Stimulated activated CD4-positive, alpha-beta T cell treated with anti-CD3 and anti-CD28 coated beads, Interleukin-4, amount 100 ng/mL, for 48 hours (primary cell): Measurements from ENCODE around the gene SMPD3.

ENCODE experiments used
- DNase-seq, 2 donors: peaks; one replicate each; pipeline ENCODE4 v3.0.0-alpha.2; 2020; ENCODE audit warnings: low read depth in 2 of 2

SMPD3 gene

DNA sequence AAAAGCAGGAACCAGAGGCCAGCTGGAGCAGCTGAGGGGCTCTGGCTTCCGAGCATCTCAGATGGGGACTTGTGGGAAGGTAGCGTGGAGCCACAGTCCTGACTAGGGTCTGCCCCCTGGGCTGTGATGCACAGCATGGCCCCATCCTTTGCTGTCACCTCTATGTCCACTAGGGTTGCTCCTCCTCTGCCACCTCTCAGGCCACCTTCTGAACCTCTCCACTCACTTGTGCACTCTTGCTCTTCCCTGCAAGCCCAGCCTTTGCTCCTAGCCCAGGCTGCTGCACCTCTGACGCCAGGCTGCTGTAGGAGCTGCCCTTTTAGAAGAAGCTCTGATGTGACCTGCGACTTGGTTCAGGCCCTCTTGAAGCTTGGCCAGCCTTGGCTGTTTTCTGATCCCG, 24.3 kb upstream of the SMPD3 start:
- DNase-seq: no peak

DNA sequence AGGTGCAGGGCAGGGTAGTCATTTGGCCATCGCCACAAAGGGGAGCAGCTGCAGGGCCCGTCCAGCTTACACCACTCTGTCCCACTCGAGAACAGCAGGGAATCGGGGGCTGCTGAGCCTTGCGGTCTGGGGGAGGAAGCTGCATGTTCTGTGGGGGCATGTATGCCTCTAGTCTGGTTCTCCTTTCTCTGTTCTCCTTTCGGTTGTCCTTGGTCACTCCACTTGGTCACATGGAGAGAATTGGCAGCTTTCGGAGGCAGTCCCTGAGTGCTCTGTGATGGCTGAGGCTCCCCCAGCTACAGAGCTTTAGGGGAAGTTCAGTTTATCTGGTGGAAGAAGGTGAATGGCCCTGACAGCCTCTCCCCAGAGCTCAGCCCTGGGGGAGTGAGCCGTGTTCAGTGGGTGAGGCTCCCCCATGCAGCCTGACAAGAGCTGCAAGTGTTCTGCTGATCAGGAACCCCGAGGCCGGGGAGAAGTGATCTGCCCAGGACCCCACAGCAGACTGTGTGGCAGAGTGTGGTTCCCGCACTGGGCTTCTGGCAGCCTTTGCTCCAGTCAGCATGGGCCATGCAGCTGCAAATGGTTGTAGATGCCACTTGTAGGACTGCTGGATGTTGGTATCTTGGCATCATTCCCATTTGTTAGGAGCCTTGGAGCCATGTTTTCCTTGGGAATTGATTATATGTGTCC, 22.3 kb upstream of the SMPD3 start:
- DNase-seq: peak in 1 of 2 donors; percentile 3

DNA sequence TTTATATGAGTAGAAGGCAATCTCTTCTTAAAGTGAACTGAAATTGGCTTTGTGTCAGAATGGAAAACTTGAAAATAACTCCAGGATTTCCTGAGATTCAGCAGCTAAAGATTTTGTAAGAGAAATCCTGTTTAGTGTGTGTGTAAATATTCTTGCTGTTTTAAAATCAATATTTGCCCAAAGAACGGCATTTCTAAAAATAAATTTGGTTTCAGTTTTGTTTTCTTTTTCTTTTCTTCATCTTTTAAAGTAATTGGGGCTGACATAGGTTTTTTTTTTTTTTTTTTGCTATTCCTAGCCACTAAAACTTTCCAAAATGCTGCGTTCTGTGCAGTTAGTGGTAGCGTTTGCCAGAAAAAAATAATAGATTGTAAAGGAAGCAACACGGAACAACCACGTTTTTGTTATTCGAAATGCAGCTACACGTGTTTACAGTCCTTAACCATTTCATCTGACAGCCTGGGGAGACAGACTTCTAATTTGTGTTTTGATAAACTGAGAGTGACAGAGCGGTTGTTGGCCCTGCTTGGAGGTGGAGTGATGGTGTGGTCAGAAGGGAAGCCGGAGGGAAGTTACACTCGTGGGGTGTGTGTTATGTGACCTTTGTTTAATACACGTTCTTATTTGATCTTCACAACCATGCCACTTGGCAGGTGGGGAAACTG, 21.6 kb upstream of the SMPD3 start:
- no peak for DNase-seq

DNA sequence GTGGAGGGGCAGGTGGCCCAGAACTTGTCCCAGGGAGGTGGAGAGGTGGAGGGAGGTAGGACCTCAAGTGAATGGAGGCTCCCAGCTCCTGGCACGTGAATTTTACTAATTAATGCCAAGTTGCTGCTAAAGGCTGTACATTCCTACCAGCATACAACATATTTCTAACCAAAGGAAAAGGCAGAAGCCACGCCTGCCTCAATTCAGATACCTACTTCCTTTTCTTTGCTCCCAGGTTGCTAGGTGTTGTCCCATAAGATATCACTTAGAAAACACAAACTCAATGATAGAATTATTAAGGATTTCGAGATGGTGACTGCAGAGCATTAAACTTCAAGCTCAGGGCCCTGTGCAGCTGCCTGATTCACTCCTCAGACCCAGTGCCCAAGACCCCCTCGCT, 20.5 kb upstream of the SMPD3 start:
- no peak for DNase-seq

DNA sequence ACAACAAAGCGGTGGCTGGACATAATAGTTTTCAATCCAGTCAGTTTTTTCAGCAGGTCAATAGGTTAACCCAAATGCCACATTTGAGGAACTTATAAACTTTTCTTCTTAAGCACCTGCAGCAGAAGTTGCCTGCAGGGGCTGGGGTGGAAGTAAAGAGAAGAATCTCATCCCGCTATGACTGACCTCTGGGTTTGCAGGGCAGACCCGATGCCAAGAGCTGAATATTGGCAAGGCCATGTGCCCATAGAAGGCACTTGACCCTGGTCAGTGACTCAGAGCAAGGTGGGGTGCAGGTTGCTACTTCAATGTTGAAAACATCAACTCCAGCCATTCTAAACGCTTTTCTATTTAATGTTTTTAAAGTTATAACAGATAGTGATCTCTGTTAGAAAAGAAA, 17.9 kb upstream of the SMPD3 start:
- no peak for DNase-seq

DNA sequence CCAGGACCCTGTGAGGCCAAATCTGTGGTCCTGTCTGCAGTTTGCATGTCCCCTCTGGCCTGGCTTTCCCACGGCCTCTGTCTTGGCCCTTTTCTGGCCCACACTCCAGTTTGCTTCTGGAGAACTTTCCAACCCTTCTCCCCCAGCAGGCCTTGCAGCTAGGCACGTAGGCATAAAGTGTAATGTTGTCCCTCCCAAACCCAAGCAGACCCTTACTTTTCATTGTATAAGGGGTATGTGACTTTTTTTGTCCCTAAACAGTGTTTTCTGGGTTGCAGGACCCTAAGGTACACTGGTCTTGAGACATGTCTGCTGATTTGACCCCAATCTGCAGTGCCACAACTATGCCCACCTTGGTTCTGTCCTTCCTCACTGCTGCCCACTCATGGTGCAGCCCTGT, 15.6 kb upstream of the SMPD3 start:
- DNase-seq: no peak

DNA sequence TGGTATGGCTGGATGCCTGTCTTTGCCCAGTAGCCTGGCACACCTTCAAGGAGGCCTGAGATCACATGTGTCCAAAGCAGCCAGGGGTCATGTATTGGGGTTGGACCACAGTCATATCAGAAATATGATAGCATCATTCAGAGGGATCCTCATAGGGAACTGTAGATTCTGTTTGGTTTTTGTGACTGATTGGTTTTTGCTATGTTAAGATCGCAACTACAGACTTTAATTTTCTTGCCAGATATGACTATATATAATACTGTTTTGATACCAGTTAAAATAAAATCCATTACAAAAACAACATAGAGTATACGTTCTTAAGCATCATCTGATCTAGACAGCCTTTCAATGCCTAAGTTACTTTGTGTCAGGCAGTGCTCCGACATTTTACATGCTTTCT, 11.8 kb upstream of the SMPD3 start:
- no peak for DNase-seq

DNA sequence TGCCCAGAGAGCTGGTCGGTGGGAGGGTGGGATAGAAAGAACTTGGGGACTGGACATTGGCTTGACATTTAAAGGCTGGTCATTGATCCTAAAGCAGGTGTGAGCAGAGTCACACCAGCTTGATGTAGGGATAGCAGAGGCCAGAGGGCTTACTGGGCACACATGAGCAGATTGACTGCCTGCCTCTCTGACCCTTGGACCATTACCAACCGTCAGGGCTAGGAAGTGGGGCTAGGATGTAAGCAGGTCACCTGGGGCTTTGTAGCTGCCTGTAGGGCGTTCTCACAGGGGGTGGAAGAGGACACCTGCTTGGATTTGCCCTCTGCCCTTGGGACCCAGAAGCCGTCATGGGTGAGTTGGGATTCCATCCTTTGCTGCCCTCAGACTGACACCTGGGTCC, 11.1 kb upstream of the SMPD3 start:
- no peak for DNase-seq

DNA sequence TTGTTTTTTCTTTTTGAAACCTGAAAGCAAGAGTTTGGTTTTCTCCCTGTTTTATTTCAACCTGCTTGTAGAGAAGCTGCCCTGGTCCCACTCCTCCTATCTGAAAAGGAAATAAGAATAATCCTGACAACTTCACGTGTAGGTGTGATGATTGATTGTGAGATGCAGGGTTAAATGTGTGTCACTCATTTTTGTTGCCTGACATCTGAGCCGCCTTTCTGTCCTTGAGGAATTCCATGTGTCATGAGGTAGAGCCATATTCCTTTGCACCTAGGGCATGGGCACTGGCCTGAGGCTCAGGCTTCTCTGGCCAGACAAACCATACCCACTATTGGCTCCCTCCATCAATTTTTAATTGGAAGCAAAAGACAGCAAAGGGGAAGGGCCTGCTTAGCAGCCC, 10.2 kb upstream of the SMPD3 start:
- DNase-seq: no peak

DNA sequence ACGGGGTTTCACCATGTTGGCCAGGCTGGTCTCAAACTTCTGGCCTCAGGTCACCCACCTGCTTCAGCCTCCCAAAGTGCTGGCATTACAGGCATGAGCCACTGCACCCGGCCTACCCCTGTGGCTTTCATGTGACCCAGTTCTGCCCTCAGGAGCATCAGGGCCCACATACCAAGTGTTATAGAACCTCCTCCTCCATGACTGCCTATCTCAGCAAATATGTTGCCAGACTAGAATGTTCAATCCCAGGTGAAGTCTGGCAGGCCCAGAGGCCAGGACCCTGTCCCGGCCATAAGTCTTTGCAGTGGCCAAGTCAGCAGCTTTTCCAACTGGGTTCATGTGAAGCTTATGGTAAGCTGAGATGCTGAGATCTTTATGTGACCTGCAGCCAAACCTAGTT, 9.8 kb upstream of the SMPD3 start:
- DNase-seq: no peak

DNA sequence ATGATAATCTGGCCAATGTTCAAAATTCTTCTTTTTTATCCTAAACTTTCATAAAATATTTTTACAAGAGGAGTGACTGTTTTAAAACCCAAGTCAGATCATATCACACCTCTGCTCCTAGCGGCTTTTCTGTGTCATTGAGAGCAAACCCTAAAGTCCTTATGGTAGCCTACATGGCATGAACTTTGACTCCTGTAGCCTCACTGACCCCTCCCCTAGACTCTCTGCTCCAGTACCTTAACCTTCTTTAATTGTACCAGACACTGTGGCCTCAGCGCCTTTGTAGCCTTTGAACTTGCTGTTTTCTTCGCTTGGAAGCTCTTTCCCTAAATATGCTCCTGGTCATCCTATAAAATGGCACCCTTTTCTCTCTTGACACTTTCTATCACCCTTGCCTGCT, 7.3 kb upstream of the SMPD3 start:
- no peak for DNase-seq

DNA sequence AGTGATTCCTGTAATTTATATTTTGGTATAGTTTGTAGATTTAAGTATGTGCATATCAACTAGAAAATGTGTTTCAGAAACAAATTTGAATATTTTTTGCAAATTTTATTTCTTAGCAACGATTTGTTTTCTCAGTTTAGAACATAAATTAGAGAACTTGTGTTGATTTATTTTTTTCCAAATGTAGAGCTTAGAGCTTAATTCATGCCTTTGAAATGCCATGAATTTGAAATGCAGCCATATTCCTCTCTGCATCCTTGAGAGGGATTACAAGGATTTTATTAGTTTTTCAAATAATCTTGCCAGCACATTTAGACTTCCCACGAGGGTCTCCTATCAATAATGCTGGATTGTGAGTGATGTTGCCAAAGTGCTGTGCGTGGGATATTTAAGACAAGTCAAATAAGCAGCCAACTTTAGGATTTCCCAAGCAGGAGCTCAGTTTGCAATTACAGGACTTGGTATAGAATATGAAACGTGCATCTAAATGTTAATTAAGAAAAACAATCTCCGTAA, 6.7 kb upstream of the SMPD3 start:
- no peak for DNase-seq

DNA sequence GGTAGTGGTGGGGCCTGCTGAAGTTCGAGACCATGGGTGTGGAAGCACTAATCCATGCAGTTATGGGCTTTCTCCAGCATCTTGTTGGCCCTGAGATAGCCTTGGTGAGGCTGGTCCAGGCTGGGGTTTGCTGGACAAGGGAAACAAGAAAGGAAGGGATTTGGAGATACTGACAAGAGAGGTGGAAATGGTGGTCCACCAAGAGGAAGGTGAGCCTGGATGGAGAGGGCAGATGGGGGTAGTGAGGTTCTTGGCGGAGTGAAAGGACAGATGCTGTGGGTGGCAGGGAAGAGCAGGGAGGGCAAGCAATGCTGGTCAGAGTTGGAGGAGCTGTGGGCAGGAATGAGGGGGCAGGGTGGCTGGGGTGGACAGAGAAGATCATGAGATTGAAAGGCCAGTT, 5.5 kb upstream of the SMPD3 start:
- DNase-seq: no peak

DNA sequence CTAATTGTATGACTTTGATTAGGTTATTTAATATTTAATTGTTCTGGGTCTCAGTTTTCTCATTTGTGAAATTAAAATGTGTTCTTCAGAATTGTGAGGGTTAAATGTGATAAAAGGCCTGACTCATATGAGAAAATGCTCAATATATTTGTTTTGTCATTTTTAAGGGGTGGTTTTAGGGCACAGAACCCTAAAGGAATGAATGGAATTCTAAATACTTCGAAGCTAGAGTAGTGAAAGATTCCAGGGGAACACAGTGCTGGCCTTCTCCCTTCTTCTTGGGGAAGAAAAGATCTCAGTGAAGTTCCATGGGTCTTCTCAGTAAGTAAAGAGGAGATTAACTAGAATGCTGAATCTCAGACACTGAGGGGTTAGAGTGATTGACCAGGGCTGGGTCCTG, 3.9 kb upstream of the SMPD3 start:
- DNase-seq: no peak

DNA sequence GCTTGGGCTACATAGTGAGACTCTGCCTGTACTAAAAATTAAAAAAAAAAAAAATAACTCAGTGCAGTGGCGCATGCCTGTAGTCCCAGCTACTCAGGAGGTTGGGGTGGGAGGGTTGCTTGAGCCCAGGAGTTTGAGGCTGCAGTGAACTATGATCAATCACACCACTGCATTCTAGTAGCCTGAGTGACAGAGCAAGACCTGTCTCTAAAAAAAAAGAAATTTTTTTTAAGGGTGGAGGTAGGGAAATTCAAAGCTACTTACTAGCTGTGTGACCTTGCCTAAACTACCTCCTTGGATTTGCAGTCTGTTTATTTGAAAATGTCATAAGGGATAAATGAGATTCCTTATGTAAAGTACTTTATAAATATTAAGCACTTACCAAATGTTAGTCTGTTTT, 3.4 kb upstream of the SMPD3 start:
- DNase-seq: no peak

DNA sequence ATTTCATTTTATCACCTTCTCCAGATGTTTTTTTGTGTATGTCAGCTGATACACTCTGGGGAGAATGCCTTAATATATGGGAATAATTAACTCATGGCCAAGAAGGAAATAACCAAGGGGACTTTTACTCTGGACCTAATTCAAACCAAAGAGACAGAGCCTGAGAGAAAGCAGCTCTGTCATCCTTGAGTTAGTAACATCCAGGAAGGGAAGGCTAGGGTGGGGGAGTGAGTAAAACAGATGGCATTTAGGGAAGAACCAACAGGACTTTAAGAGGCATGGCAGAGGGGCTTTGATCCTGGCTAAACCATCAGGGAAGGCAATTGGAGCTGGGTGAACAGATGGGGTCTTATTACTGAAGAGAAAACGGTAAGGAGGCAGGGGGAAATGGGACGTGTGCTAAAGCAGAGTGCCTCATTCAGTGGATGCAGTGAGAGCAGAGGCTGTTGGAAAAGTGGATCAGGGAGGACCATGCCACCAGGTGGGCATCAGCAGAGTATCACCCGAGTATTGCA, 2.5 kb upstream of the SMPD3 start:
- DNase-seq: no peak

DNA sequence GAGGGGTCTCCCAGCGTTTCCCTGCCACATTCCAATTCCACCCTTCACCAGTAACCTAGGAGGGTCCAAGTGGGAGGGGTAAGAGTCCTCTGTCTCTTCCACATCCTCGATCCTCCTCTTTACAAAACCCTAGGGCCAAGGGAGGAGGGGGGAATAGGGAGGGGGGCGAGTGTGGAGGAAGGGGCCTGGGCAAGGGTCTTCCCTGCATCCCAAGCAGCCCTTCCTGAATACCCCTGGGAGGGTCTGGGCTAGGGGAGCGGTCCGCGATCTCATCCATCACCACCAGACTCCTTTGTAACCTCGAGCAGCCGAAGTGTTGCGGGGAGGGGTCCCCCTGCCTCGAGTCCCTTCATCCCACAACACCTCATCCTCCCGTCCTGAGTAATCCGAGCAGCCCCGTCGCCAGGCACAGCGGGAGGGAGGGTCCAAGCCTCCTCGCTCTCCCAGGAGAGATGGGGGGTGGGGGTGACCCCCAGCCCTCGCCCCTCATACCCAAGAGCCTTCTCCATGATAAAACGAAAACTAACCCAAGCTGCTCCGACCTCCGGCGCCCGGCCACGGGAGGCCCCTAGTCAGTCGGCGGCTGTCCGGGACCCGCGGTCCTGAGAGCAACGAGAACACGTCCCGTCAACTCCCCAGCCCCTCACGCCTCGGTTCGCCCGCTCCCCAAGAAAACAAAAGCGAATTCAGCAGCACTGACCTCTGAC, 502 bp downstream of the SMPD3 start:
- peak in 1 of 2 donors; percentile 10 for DNase-seq

DNA sequence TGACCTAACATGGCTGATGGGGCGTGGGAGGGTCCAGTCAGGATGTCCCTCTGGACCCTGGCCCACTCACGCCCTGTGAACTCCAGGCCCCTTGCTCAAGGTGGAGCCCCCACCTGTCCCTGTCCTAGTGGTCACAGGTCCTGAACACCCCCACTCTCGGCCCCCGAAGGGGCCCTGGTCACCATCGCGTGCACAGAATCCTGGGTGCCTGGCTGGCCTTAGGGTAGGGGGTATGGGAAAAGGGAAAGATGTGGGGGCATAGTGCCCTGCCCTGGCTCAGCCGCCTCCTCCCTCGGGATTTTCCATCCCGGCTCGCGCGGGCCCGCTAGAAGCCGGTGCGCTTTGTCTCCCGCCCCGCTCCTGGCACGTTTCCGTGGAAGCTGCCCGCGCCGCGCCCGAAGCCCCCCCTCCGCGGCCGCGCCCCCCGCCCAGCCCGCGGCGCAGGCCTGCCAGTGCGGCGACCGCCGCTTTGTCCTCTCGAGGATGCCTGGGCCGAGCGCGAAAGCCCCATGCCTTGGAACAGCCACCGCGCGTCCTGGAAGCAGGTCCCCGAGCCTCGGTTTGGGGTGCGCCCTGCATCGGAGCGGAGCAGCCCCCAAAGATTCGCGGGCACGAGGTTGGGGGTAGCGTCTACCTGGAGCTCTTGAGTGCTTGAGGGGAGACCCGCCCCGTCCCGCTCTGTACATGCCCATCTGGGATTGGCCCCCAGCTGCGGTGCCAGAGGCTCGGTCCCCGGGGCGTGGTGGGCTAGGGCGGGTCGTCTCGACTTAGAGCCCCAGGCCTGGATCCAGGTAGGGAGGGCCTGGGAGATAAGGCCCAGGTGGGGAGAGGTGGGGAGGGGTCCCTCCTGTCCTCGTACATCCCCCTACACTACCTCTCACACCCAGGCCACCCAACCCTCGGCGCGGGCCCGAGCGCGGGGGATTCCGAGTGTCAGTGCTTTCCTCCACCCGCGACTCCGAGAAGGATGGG, 1.3 kb downstream of the SMPD3 start:
- DNase-seq: no peak

DNA sequence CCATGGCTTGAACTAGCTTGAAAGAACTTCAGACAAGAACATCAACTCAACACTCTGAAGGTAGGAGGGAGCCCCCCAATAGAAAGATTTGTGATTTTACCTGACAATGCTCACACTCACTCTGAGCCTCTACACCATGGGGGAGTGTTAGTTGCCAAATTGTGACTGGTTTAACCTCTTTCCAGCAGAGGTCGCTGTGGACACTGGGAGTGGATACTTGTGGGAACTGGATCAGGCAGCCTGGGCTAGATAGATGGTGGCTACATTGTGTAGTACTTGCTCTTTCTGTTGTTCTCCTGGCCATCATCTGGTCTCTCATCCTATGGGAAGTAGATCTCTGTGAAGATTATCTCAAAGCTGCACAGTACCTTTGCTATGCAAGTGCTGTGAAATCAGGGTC, 2.9 kb downstream of the SMPD3 start:
- peak; percentile 41 to 47 for DNase-seq

DNA sequence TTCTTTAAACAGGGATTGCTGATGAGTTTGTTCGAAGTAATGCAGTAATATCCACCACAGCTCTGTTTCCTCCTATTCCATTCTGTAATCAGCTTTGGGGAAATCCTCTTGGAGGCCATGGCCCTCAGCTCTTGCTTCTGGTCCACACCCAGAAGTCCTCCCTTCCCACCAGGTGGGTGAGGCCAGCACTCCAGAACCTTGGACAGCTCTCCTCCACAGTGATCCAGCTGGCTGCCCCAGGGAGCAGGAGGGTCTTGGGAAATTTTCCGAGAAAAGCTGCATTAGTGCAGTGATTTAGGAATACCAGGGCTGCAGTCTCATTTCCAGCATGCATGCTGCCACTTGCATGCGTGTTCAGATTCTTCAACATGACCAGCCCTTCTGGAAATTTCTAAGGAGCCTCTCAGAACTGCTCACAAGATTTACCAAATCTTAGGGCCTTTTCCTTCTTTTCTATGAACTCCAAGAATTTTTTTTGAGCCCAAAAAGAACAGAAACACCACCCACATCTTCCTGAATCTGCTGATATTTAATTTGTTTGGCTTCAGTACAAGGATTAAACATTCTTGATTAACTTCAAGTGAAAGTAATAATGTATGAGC, 4.2 kb downstream of the SMPD3 start:
- DNase-seq: no peak

DNA sequence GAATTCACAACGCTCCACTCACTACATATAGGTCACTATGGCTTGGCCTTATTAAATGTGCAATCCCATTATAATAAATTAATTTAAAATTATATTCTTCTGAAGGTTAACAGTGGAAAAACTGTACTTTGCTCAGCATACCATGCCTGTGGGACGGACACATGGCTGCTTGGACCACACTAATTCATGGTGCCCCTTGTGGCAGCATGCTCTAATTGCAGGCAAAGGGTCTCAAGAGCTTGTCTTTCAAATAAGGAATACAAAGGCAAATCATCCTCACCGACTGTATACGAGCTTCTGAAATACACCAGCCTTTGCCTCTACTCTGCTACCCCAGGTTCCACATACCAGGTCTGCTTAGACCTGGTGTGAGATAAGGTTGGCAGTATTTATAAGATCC, 11.7 kb downstream of the SMPD3 start:
- DNase-seq: no peak
